PFSK-1 (cell line): Measurements from ENCODE around the gene NKIRAS2.

Experiments used
- POLR2AphosphoS5 ChIP-seq: IDR thresholded peaks from 2 replicates; pipeline ENCODE4 v1.6.1; 2012; ENCODE audit warnings: low read depth, mild to moderate bottlenecking, control low read depth, low read length, moderate library complexity
- REST ChIP-seq, 2 experiments: IDR thresholded peaks; 2 replicates each; pipeline versions ENCODE4 v1.6.1 to v1.8.0; 2011 to 2012; ENCODE audit warnings: low read depth in 2 of 2, low read length in 2 of 2, control low read depth in 1 of 2, inconsistent platforms in 1 of 2, mild to moderate bottlenecking in 1 of 2, moderate library complexity in 1 of 2; ENCODE audit not compliant: insufficient read depth in 1 of 2
- SIN3A ChIP-seq: IDR thresholded peaks from 2 replicates; pipeline ENCODE4 v1.6.1; 2012; ENCODE audit warnings: mild to moderate bottlenecking, low read length, moderate library complexity, borderline replicate concordance; ENCODE audit not compliant: insufficient read depth
- TAF1 ChIP-seq: IDR thresholded peaks from 2 replicates; pipeline ENCODE4 v1.6.1; 2012; ENCODE audit warnings: low read length, control low read depth, borderline replicate concordance; ENCODE audit not compliant: insufficient read depth

GRCh38 chr17:42005166-42005565, 14.7 kb upstream of the NKIRAS2 start:
- no peak for TF ChIP-seq REST (IDR thresholded peaks at IDR 0.05; ENCODE audit: insufficient read depth in 1 of 2, low read depth in 2 of 2, low read length in 2 of 2)
- TF ChIP-seq POLR2AphosphoS5 = no peak
- no peak for TF ChIP-seq TAF1
- no peak for TF ChIP-seq SIN3A
